ENCODE results near the gene HTR4. TPM values are rescaled to one million over a fixed set of nuclear protein-coding genes. Genes with fewer than 3 reads are reported as not detected.
A peak's percentile ranks its signal among the peaks of the same experiment; 100 is the strongest.

Gene HTR4
- total RNA-seq, 2 experiments from 2014 or later = not detected

- DNase-seq (ENCODE audit: low spot score) = no peak
- ChIA-PET POLR2A (interaction anchor here (0.5 kb wide), 1 partner anchor 62 kb away, joined by 3 read pairs; no protein-coding TSS in a partner anchor), CTCF (ENCODE audit: unreplicated experiment) (interaction anchor here (0.6 kb wide), 1 partner anchor 1096 kb away, joined by 3 read pairs; no protein-coding TSS in a partner anchor)
- no peak overlapping the region for H3K27ac ChIP-seq (ENCODE audit: low read depth, low read length, poor library complexity, severe bottlenecking)
- H3K79me2 ChIP-seq (ENCODE audit: insufficient read depth, low read depth, low read length) = no peaks in the 10 kb centered on the region
- H3K9me3 ChIP-seq (ENCODE audit: low read length) = no peaks in the 10 kb centered on the region
- no peaks in the 10 kb centered on the region for H3K9me2 ChIP-seq (ENCODE audit: insufficient read depth, low read length)
- H3K4me3 ChIP-seq (ENCODE audit: low read depth, low read length, poor library complexity, severe bottlenecking) = no peak overlapping the region
- H3K4me1 ChIP-seq (ENCODE audit: insufficient read depth, low read length, poor library complexity, severe bottlenecking) = no peaks in the 10 kb centered on the region
- TF ChIP-seq CTCF (conservative IDR thresholded peaks at IDR 0.05; ENCODE audit: low read length) (no peak), EZH2phosphoT487 (IDR thresholded peaks at IDR 0.05; ENCODE audit: borderline replicate concordance, low read depth, low read length) (no peak)
- H4K20me1 ChIP-seq (ENCODE audit: insufficient read depth, low read length) = no peaks in the 10 kb centered on the region
- no peak overlapping the region for H2AFZ ChIP-seq (ENCODE audit: low read length)
- H3K4me2 ChIP-seq (ENCODE audit: low read length) = no peak overlapping the region
- no peaks in the 10 kb centered on the region for H3K36me3 ChIP-seq (ENCODE audit: insufficient read depth, low read length)
- BruUV-seq (replicated peaks) = no TSS peak
- intact Hi-C loops (cut with micrococcal nuclease; ENCODE audit: unreplicated experiment) = no loop called here
Observed at GRCh38 chr5:148483750-148484149, 170.6 kb downstream of the HTR4 start.

- TF ChIP-seq CTCF (conservative IDR thresholded peaks at IDR 0.05; ENCODE audit: low read length) (peak; percentile 84), EZH2phosphoT487 (IDR thresholded peaks at IDR 0.05; ENCODE audit: borderline replicate concordance, low read depth, low read length) (no peak)
- no peak overlapping the region for H3K4me3 ChIP-seq (ENCODE audit: low read depth, low read length, poor library complexity, severe bottlenecking)
Observed at GRCh38 chr5:148482697-148483462, 171.4 kb downstream of the HTR4 start.

GRCh38 chr5:148482196-148482595, 172.1 kb downstream of the HTR4 start:
- H3K4me2 ChIP-seq (ENCODE audit: low read length) = no peak overlapping the region
- no peaks in the 10 kb centered on the region for H4K20me1 ChIP-seq (ENCODE audit: insufficient read depth, low read length)
- intact Hi-C loops (cut with micrococcal nuclease; ENCODE audit: unreplicated experiment) = no loop called here
- H2AFZ ChIP-seq (ENCODE audit: low read length) = no peak overlapping the region
- no peak overlapping the region for H3K27ac ChIP-seq (ENCODE audit: low read depth, low read length, poor library complexity, severe bottlenecking)
- TF ChIP-seq CTCF (conservative IDR thresholded peaks at IDR 0.05; ENCODE audit: low read length) (no peak), EZH2phosphoT487 (IDR thresholded peaks at IDR 0.05; ENCODE audit: borderline replicate concordance, low read depth, low read length) (no peak)
- POLR2A ChIA-PET = no interaction called here
- no peaks in the 10 kb centered on the region for H3K79me2 ChIP-seq (ENCODE audit: insufficient read depth, low read depth, low read length)
- H3K4me1 ChIP-seq (ENCODE audit: insufficient read depth, low read length, poor library complexity, severe bottlenecking) = no peaks in the 10 kb centered on the region
- DNase-seq (ENCODE audit: low spot score) = no peak
- CTCF ChIA-PET (ENCODE audit: unreplicated experiment) = no interaction called here
- H3K9me2 ChIP-seq (ENCODE audit: insufficient read depth, low read length) = no peaks in the 10 kb centered on the region
- no peaks in the 10 kb centered on the region for H3K9me3 ChIP-seq (ENCODE audit: low read length)
- no peaks in the 10 kb centered on the region for H3K36me3 ChIP-seq (ENCODE audit: insufficient read depth, low read length)
- no peak overlapping the region for H3K4me3 ChIP-seq (ENCODE audit: low read depth, low read length, poor library complexity, severe bottlenecking)
- no TSS peak for BruUV-seq (replicated peaks)

More at GRCh38 chr5:148482697-148483462, 171.4 kb downstream of the HTR4 start:
- DNase-seq (ENCODE audit: low spot score) = peak; percentile 54
- no peaks in the 10 kb centered on the region for H3K9me3 ChIP-seq (ENCODE audit: low read length)
- no peak overlapping the region for H3K27ac ChIP-seq (ENCODE audit: low read depth, low read length, poor library complexity, severe bottlenecking)
- BruUV-seq (replicated peaks) = no TSS peak
- H4K20me1 ChIP-seq (ENCODE audit: insufficient read depth, low read length) = no peaks in the 10 kb centered on the region
- H3K4me2 ChIP-seq (ENCODE audit: low read length) = no peak overlapping the region
- intact Hi-C loops (cut with micrococcal nuclease; ENCODE audit: unreplicated experiment) = no loop called here
- no peaks in the 10 kb centered on the region for H3K4me1 ChIP-seq (ENCODE audit: insufficient read depth, low read length, poor library complexity, severe bottlenecking)
- ChIA-PET POLR2A (interaction anchor here (0.5 kb wide), 1 partner anchor 61 kb away, joined by 3 read pairs; no protein-coding TSS in a partner anchor), CTCF (ENCODE audit: unreplicated experiment) (interaction anchor here (0.6 kb wide), 1 partner anchor 1095 kb away, joined by 3 read pairs; no protein-coding TSS in a partner anchor)
- no peaks in the 10 kb centered on the region for H3K36me3 ChIP-seq (ENCODE audit: insufficient read depth, low read length)
- H3K9me2 ChIP-seq (ENCODE audit: insufficient read depth, low read length) = no peaks in the 10 kb centered on the region
- H3K79me2 ChIP-seq (ENCODE audit: insufficient read depth, low read depth, low read length) = no peaks in the 10 kb centered on the region
- no peak overlapping the region for H2AFZ ChIP-seq (ENCODE audit: low read length)
